Activated T-helper 2 cell treated with anti-CD3 and anti-CD28 coated beads, Interferon-gamma antibody, Interleukin-2, Interleukin-4, amounts not matched to agents 10 μg/mL and 5 μg/mL and 100 μg/mL, durations not matched to agents 14 hours and 24 hours and 36 hours (primary cell): Measurements from ENCODE around the gene A2ML1. TPM values are rescaled to one million over a fixed set of nuclear protein-coding genes. Genes with fewer than 3 reads are reported as not detected.
"Not testable (repeated sequence)": the region's sequence is repeated elsewhere in the genome, so short reads cannot be mapped to it uniquely, and the experiment has no call there.

ENCODE experiments used
- DNase-seq: peaks from one replicate; pipeline ENCODE4 v3.0.0; 2021; ENCODE audit warnings: low spot score
- H3K27ac Mint-ChIP-seq: one replicate; pipeline ENCODE4 v1.8.0; 2021; ENCODE audit warnings: mixed read lengths
- H3K27me3 Mint-ChIP-seq: one replicate; pipeline ENCODE4 v1.8.0; 2021; ENCODE audit warnings: low read depth, mixed read lengths
- H3K36me3 Mint-ChIP-seq: one replicate; pipeline ENCODE4 v1.8.0; 2021; ENCODE audit warnings: low read depth, mixed read lengths
- H3K4me1 Mint-ChIP-seq: one replicate; pipeline ENCODE4 v1.8.0; 2021; ENCODE audit warnings: low read depth, mixed read lengths
- H3K4me3 Mint-ChIP-seq: one replicate; pipeline ENCODE4 v1.8.0; 2021; ENCODE audit warnings: low read depth, mild to moderate bottlenecking, moderate library complexity, mixed read lengths
- H3K9me3 Mint-ChIP-seq: one replicate; pipeline ENCODE4 v1.8.0; 2021; ENCODE audit warnings: mixed read lengths
- intact Hi-C: fragments of 100-400 bp; cut with micrococcal nuclease; formaldehyde crosslinking; loops from one replicate; pipeline ENCODE4 v1.15.1; 2023
- total RNA-seq: library from RNA; stranded (reverse); gene quantifications from 2 replicates; pipeline ENCODE4 v1.2.3, GENCODE V29; 2022

Gene A2ML1
- total RNA-seq, 1 donor from 2014 or later: not detected

- Mint-ChIP-seq H3K9me3 (no peaks in the 10 kb centered on the region), H3K4me3 (no peak overlapping the region)
These were observed 84.1 kb downstream of the A2ML1 start for GRCh38 chr12:8906266-8907180.

GRCh38 chr12:8907513-8907912, 85.1 kb downstream of the A2ML1 start:
- intact Hi-C loops: no loop called here
- Mint-ChIP-seq H3K36me3 (no peaks in the 10 kb centered on the region), H3K27ac (no peak overlapping the region)

More at GRCh38 chr12:8906266-8907180, 84.1 kb downstream of the A2ML1 start:
- H3K27ac Mint-ChIP-seq: no peak overlapping the region
- H3K4me1 Mint-ChIP-seq: no peaks in the 10 kb centered on the region
- DNase-seq: no peak
- H3K36me3 Mint-ChIP-seq: no peaks in the 10 kb centered on the region
- intact Hi-C loops: no loop called here
- peaks cover 16% of the 10 kb centered on the region for H3K27me3 Mint-ChIP-seq

GRCh38 chr12:8909752-8910151, 87.3 kb downstream of the A2ML1 start:
- Mint-ChIP-seq H3K36me3 (no peaks in the 10 kb centered on the region), H3K27me3 (peaks cover 27% of the 10 kb centered on the region), H3K4me1 (peaks cover 13% of the 10 kb centered on the region), H3K9me3 (no peaks in the 10 kb centered on the region), H3K4me3 (no peak overlapping the region), H3K27ac (no peak overlapping the region)
- no peak for DNase-seq
- intact Hi-C loops: no loop called here

More at GRCh38 chr12:8907513-8907912, 85.1 kb downstream of the A2ML1 start:
- H3K9me3 Mint-ChIP-seq: no peaks in the 10 kb centered on the region
- DNase-seq: no peak
- H3K27me3 Mint-ChIP-seq: peaks cover 23% of the 10 kb centered on the region
- peaks cover 1% of the 10 kb centered on the region for H3K4me1 Mint-ChIP-seq
- no peak overlapping the region for H3K4me3 Mint-ChIP-seq

- intact Hi-C loops: no loop called here
- no peak for DNase-seq
- no peak overlapping the region for H3K27ac Mint-ChIP-seq
These were observed 89.3 kb downstream of the A2ML1 start for GRCh38 chr12:8911606-8912268.

GRCh38 chr12:8912914-8913313, 90.5 kb downstream of the A2ML1 start:
- Mint-ChIP-seq H3K27ac (no peak overlapping the region), H3K27me3 (peaks cover 27% of the 10 kb centered on the region), H3K4me1 (peaks cover 13% of the 10 kb centered on the region), H3K9me3 (no peaks in the 10 kb centered on the region), H3K4me3 (peak overlapping the region; percentile 24), H3K36me3 (no peaks in the 10 kb centered on the region)
- intact Hi-C loops: no loop called here
- DNase-seq: no peak

More at GRCh38 chr12:8911606-8912268, 89.3 kb downstream of the A2ML1 start:
- Mint-ChIP-seq H3K4me1 (peaks cover 13% of the 10 kb centered on the region), H3K9me3 (no peaks in the 10 kb centered on the region), H3K36me3 (no peaks in the 10 kb centered on the region), H3K4me3 (no peak overlapping the region), H3K27me3 (peaks cover 27% of the 10 kb centered on the region)

GRCh38 chr12:8913702-8914032, 91.2 kb downstream of the A2ML1 start:
- H3K4me3 Mint-ChIP-seq: peak overlapping the region; percentile 83
- peaks cover 27% of the 10 kb centered on the region for H3K27me3 Mint-ChIP-seq
- H3K9me3 Mint-ChIP-seq: no peaks in the 10 kb centered on the region
- H3K27ac Mint-ChIP-seq: peak overlapping the region; percentile 54
- H3K36me3 Mint-ChIP-seq: no peaks in the 10 kb centered on the region
- intact Hi-C loops: no loop called here
- DNase-seq: no peak
- peaks cover 13% of the 10 kb centered on the region for H3K4me1 Mint-ChIP-seq

- Mint-ChIP-seq H3K4me1 (peaks cover 13% of the 10 kb centered on the region), H3K4me3 (peak within 1 kb of the TSS; percentile 83), H3K27ac (peak within 1 kb of the TSS; percentile 54), H3K27me3 (peaks cover 27% of the 10 kb centered on the region)
- H3K36me3 Mint-ChIP-seq, H3K9me3 Mint-ChIP-seq, intact Hi-C loops: not testable (repeated sequence)
- DNase-seq: peak; percentile 62
These were observed 91.8 kb downstream of the A2ML1 start, which contains the start of gene PHC1 for GRCh38 chr12:8914033-8914715. Gene PHC1 (plus strand): TSS chr12:8914509. CDS start chr12:8917678, 3,169 bp downstream.

GRCh38 chr12:8914716-8915526, 92.5 kb downstream of the A2ML1 start:
- intact Hi-C loops: loop anchor here (1.0 kb wide), 1 partner anchor 34 kb away; the partner anchor contains the start of gene M6PR
- H3K9me3 Mint-ChIP-seq: no peaks in the 10 kb centered on the region
- H3K27ac Mint-ChIP-seq: no peak overlapping the region
- no peaks in the 10 kb centered on the region for H3K36me3 Mint-ChIP-seq
- no peak overlapping the region for H3K4me3 Mint-ChIP-seq
- peak; percentile 56 for DNase-seq
- peaks cover 13% of the 10 kb centered on the region for H3K4me1 Mint-ChIP-seq
- H3K27me3 Mint-ChIP-seq: peaks cover 27% of the 10 kb centered on the region

- intact Hi-C loops: loop anchor here (2.0 kb wide), 1 partner anchor 123 kb away; no protein-coding TSS in a partner anchor
- no peaks in the 10 kb centered on the region for H3K9me3 Mint-ChIP-seq
- H3K4me1 Mint-ChIP-seq: peaks cover 13% of the 10 kb centered on the region
- H3K36me3 Mint-ChIP-seq: no peaks in the 10 kb centered on the region
- H3K4me3 Mint-ChIP-seq: no peak overlapping the region
- H3K27ac Mint-ChIP-seq: no peak overlapping the region
- DNase-seq: no peak
- peaks cover 23% of the 10 kb centered on the region for H3K27me3 Mint-ChIP-seq
These were observed 93.7 kb downstream of the A2ML1 start for GRCh38 chr12:8916154-8916553.

- H3K27ac Mint-ChIP-seq: no peak overlapping the region
- no peaks in the 10 kb centered on the region for H3K9me3 Mint-ChIP-seq
- intact Hi-C loops: loop anchor here (2.0 kb wide), 1 partner anchor 122 kb away; no protein-coding TSS in a partner anchor
- H3K27me3 Mint-ChIP-seq: peaks cover 16% of the 10 kb centered on the region
- H3K4me3 Mint-ChIP-seq: no peak overlapping the region
- peaks cover 12% of the 10 kb centered on the region for H3K4me1 Mint-ChIP-seq
- no peak for DNase-seq
- no peaks in the 10 kb centered on the region for H3K36me3 Mint-ChIP-seq
These were observed 94.6 kb downstream of the A2ML1 start for GRCh38 chr12:8917031-8917430.

- intact Hi-C loops: loop anchor here (2.0 kb wide), 1 partner anchor 121 kb away; no protein-coding TSS in a partner anchor
- H3K27ac Mint-ChIP-seq: no peak overlapping the region
- H3K4me3 Mint-ChIP-seq: no peak overlapping the region
- DNase-seq: no peak
- no peaks in the 10 kb centered on the region for H3K9me3 Mint-ChIP-seq
- H3K36me3 Mint-ChIP-seq: no peaks in the 10 kb centered on the region
- peaks cover 10% of the 10 kb centered on the region for H3K27me3 Mint-ChIP-seq
- peaks cover 11% of the 10 kb centered on the region for H3K4me1 Mint-ChIP-seq
These were observed 95.3 kb downstream of the A2ML1 start for GRCh38 chr12:8917751-8918150.

- intact Hi-C loops, H3K27me3 Mint-ChIP-seq, H3K36me3 Mint-ChIP-seq, H3K27ac Mint-ChIP-seq, H3K4me1 Mint-ChIP-seq, H3K4me3 Mint-ChIP-seq, H3K9me3 Mint-ChIP-seq, DNase-seq: not testable (repeated sequence)
These were observed 97.2 kb downstream of the A2ML1 start for GRCh38 chr12:8919643-8920042.
